SH-SY5Y (cell line): ENCODE results near the gene MSMB.

Experiments used
- GATA2 ChIP-seq: IDR thresholded peaks from 2 replicates; pipeline ENCODE4 v1.6.1; 2011; ENCODE audit warnings: mild to moderate bottlenecking, low read depth, low read length
- GATA3 ChIP-seq: IDR thresholded peaks from 2 replicates; pipeline ENCODE4 v1.6.1; 2011; ENCODE audit warnings: low read depth, mild to moderate bottlenecking, low read length, moderate library complexity

- TF ChIP-seq GATA3 (no peak), GATA2 (no peak)
Observed at GRCh38 chr10:46053534-46054434, 7.7 kb upstream of the MSMB start.
